ENCODE measurements around the gene PTRHD1. TPM values are rescaled to one million over a fixed set of nuclear protein-coding genes. Genes with fewer than 3 reads are reported as not detected.

The PTRHD1 gene
- total and polyA plus RNA-seq, 11 donors: 12.6 to 37.1 (median 27.5) TPM

GRCh38 chr2:24833821-24834732, 40.9 kb upstream of the PTRHD1 start:
- no peaks in the 10 kb centered on the region for H3K9me3 ChIP-seq
- no peak overlapping the region for H3K27ac ChIP-seq
- no peaks in the 10 kb centered on the region for H3K27me3 ChIP-seq
- WGBS, 4 donors: 88 to 96% (median 93%) methylated on average over 25 to 32 of the region's 32 CpGs
- intact Hi-C loops (cut with DNase I): no loop called here
- no peak overlapping the region for H3K4me3 ChIP-seq
- no peak for ATAC-seq
- TF ChIP-seq CTCF (IDR thresholded peaks at IDR 0.05) (no peak), POLR2A (IDR thresholded peaks at IDR 0.05) (no peak)
- no peak for DNase-seq
- no peaks in the 10 kb centered on the region for H3K4me1 ChIP-seq
- H3K36me3 ChIP-seq: peaks cover 0 to 35% (median 3%) of the 10 kb centered on the region in 9 donors

- no peaks in the 10 kb centered on the region for H3K27me3 ChIP-seq
These were observed 39.9 kb upstream of the PTRHD1 start for GRCh38 chr2:24832931-24833701.

GRCh38 chr2:24832521-24832920, 39.3 kb upstream of the PTRHD1 start:
- WGBS, 4 donors: 78 to 85% (median 82%) methylated on average over 9 of the region's 9 CpGs
- no peak for DNase-seq
- Histone ChIP-seq H3K4me1 (peaks cover 0 to 8% (median 5%) of the 10 kb centered on the region in 12 donors), H3K4me3 (no peak overlapping the region), H3K9me3 (no peaks in the 10 kb centered on the region), H3K36me3 (peaks cover 0 to 33% (median 3%) of the 10 kb centered on the region in 9 donors), H3K27ac (no peak overlapping the region), H3K27me3 (no peaks in the 10 kb centered on the region)
- no peak for ATAC-seq
- TF ChIP-seq CTCF (IDR thresholded peaks at IDR 0.05): no peak
- intact Hi-C loops (cut with DNase I): no loop called here

More at GRCh38 chr2:24832931-24833701, 39.9 kb upstream of the PTRHD1 start:
- TF ChIP-seq POLR2A (IDR thresholded peaks at IDR 0.05): no peak
- TF ChIP-seq CTCF (IDR thresholded peaks at IDR 0.05): no peak
- H3K27ac ChIP-seq: no peak overlapping the region
- no peaks in the 10 kb centered on the region for H3K9me3 ChIP-seq
- WGBS, 4 donors: 88 to 92% (median 90%) methylated on average over 18 to 22 of the region's 22 CpGs
- DNase-seq (no peak), ATAC-seq (no peak)
- H3K36me3 ChIP-seq: peaks cover 0 to 35% (median 3%) of the 10 kb centered on the region in 9 donors
- no peak overlapping the region for H3K4me3 ChIP-seq
- intact Hi-C loops (cut with DNase I): no loop called here
- peaks cover 0 to 2% (median under 1%) of the 10 kb centered on the region in 12 donors for H3K4me1 ChIP-seq

GRCh38 chr2:24832073-24832461, 38.9 kb upstream of the PTRHD1 start:
- 52 to 61% (median 55%) methylated on average over 11 to 14 of the region's 14 CpGs for WGBS, 4 donors
- Histone ChIP-seq H3K9me3 (no peaks in the 10 kb centered on the region), H3K4me1 (peaks cover 0 to 13% (median 10%) of the 10 kb centered on the region in 12 donors), H3K36me3 (peaks cover 0 to 28% (median 3%) of the 10 kb centered on the region in 9 donors), H3K27me3 (no peaks in the 10 kb centered on the region), H3K4me3 (no peak overlapping the region), H3K27ac (no peak overlapping the region)
- peak in 2 of 5 donors; percentile 43 to 71 for DNase-seq
- intact Hi-C loops (cut with DNase I): no loop called here
- peak; percentile 24 to 71 (median 54) for ATAC-seq
- TF ChIP-seq POLR2A (IDR thresholded peaks at IDR 0.05) (no peak), CTCF (IDR thresholded peaks at IDR 0.05) (no peak)
